HG02884 (cell line): ENCODE data around the gene CELSR1.

ENCODE experiments used
- ATAC-seq: cut with Tn5 transposase; IDR thresholded peaks from one replicate; pipeline ENCODE4 v1.9.1; 2021; ENCODE audit warnings: mild to moderate bottlenecking, moderate library complexity; ENCODE audit not compliant: unreplicated experiment

CELSR1 gene

DNA sequence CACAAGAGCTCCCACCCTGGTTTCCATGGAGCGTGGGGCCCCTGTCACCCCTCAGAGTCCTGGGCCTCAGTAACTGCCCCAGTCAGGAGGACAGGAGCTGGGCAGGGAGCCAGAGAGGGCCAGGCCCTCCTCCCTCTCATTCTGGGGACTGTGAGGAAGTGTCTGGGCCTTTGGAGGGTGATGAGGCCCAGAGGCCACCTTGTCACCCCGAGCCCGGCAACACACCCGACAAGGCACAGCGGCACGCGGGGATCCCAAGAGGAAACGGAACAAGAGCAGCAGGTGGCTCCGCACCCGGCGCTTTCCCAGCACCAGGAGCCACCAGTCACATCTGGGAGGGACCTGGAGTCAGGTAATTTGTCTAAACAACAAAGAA, 72.1 kb downstream of the CELSR1 start:
- no peak for ATAC-seq

DNA sequence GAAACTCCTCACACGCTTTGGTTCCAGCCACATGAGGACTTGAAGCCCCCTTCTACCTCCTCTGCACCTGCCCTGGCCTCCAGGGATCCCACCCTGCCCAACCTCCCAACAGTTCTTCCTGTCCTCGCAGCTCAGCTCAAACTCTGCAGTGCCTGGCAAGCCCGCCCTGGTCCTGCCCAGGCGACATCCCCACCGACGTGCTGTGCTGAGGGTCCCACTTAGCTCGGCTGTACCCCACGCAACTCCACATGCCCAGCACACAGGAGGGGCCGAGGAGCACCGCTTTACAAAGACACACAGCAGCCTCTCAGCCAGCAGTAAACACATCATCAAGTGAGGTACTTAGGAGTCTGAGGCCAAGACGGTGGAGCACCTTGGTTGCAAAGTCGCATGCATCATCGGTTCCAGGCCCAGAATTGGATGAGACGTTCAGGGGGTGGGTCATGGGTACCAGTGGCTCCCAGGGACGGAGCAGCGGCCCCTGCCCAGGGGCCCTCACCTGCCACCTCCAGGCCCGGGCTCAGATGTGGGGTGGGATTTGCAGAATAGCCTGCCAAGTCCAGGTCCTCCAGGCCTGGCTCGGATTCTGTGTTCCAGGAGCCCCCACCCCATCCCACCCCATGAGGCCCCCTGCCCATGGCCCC, 72.6 kb downstream of the CELSR1 start:
- ATAC-seq, result no peak

- no peak for ATAC-seq
These were observed 73.1 kb downstream of the CELSR1 start for GRCh38 chr22:46464296-46464695.

- no peak for ATAC-seq
These were observed 73.8 kb downstream of the CELSR1 start for GRCh38 chr22:46463435-46464227.

GRCh38 chr22:46462726-46463371, 74.6 kb downstream of the CELSR1 start:
- ATAC-seq, result no peak

DNA sequence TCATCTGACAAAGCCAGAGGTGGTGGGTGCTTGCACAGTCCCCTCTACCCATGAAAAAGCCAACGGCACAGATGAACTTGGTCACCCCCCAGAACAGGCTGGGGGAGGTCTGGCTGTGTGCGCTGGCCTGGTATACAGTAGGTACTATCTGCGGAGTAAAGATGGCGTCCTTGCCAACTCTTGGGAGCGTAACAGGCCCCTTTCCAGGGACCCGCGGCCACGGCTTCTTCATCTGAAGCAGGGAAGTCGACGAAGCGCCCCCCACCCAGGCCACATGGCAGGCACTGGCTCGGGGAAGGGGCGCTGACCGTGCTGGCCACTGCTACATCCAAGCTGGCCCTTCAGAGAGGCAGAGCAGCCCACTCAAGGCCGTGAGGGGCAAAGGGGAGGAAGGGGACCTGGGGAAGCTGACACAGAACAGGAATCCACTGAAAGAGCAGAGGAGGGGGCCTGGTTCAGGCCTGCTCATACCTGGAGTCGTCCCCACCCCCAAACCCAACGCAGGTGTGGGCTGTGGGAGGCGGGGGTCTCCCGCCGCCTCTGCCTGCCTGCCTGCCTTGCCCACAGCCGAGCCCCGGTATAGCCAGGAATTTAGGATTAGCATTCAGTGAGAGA, 75.7 kb downstream of the CELSR1 start:
- no peak for ATAC-seq

DNA sequence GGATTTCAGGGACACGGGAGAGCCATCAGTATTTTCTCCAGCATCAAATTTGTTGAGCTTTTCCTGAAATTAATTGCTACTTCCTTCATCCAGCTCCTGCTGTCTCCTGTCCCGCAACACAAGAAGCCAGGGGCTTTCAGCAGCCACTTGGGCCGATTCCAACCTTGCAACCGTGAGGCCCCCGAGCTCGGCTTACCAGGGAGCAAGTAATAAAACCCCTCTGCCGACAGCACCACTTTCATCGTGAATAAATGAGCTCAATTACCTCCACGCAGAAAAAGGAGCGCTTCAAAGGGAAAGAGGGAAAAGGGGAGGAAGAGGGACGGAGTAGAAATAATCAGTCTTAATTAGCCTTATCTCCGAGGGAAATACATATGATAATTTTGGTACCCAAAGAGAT, 76.6 kb downstream of the CELSR1 start:
- ATAC-seq, result no peak

GRCh38 chr22:46459347-46460065, 77.9 kb downstream of the CELSR1 start:
- no peak for ATAC-seq

- no peak for ATAC-seq
These were observed 78.9 kb downstream of the CELSR1 start for GRCh38 chr22:46458525-46458924.

DNA sequence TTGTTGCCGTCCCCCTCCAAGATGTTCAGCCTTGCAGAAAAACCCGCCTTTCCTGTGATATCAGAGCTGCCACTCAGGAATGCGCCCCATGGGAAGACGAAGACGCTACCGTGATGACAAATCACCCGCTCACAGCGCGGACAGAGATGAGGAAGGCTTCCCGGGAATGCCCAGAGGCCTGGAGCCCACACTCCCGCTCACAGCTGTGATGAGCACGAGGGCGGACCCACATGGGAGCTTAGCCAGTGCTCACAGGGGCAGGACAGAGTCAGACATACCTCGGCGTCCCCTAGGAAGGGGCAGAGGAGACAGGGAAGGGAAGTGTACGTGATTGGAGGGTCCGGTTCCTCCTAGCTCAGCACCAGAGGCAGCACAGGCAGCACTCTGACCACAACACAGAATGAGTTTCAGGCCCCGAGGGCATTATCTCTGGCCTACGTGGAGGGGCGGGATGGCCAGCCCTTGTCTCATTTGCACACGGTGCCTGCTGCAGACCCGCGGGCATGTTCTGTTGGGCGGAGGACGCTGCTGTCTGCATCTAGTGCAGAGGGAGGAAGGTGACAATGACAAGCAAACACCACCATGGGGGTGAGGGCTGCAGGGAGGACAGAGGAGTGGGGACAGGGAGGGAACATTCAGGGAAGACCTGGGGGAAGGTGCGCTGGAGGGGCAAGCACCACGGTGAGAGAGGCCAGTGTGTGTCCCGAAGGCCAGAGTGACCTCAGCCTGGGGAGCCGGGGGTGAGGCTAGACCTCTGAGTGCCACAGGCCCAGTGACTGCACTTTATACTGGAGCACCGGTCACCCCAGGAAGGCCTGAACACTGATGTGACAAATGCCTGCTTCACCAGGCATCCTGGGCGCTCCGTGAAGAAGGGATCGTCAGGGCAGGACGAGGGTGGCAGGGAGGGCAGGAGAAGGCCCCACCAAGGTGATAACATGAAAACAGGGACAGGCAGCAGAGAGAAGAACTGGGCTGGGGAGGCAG, 79.6 kb downstream of the CELSR1 start:
- ATAC-seq, result no peak

DNA sequence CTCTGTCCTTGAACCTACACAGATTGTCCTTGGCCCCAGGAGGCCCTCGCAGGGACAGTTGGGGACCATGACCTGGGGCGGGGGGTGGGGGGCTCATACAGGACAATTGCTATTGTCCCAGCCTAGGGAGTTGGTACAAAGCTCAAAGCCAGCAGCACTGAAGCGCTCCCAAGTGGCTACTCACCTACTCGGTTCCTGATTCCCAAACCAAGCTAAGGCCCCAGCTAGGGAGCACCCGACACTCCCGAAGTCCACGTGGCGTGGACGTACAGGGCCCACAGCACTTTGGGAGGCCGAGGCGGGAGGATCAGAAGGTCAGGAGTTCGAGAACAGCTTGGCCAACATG, 80.6 kb downstream of the CELSR1 start:
- ATAC-seq, result no peak

DNA sequence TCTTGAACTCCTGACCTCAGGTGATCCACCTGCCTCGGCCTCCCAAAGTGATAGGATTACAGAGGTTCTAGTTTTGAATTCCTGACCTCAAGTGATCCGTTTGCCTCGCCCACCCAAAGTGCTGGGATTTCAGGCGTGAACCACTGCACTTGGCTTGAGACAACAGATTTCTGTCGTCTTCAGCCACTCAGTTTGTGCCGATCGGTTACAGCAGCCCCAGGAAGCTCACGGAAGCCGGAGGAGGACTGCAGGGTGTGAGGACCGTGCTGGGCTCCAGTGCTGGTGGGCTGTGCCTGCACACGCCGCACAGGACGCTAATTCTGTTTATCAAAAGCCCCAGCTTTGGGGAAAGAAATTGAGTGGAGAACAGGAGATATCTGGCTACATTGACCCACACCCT, 82.0 kb downstream of the CELSR1 start:
- no peak for ATAC-seq

DNA sequence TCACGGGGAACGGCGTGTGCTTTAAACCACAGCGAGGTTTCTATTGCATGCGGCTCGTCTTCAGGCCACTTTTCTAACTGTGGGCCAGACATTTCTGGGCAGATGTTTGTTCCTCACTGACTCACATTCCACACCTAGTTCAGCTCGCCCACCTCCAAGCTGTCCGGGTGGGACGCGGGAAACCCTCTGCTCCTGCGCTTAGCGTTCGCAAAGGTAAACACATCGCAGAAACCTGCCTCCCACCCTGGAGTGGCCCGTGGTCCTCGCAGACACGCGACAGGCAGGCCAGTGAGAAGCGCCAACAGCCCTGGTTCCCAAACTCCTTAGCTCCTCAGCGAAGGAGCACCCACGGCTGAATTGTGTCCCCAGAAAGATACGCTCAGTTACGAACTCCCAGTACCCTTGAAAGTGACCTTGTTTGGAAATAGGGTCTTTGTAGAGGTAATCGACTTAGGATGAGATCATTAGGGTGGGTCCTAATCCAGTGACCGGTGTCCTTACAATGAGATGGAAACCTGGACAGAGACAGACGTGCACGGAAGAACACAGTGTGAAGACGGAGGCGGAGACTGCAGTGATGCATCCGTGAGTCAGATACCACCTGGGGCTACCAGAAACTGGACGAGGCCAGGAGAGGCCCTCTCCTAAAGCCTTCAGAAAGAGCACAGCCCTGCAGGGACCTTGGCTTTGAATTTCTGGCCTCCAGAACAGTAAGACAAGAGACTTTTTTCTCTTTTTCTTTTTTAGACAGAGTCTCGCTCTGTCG, 82.7 kb downstream of the CELSR1 start:
- no peak for ATAC-seq

GRCh38 chr22:46453829-46454503, 83.5 kb downstream of the CELSR1 start:
- ATAC-seq, result no peak

GRCh38 chr22:46453006-46453828, 84.2 kb downstream of the CELSR1 start:
- ATAC-seq, result no peak

DNA sequence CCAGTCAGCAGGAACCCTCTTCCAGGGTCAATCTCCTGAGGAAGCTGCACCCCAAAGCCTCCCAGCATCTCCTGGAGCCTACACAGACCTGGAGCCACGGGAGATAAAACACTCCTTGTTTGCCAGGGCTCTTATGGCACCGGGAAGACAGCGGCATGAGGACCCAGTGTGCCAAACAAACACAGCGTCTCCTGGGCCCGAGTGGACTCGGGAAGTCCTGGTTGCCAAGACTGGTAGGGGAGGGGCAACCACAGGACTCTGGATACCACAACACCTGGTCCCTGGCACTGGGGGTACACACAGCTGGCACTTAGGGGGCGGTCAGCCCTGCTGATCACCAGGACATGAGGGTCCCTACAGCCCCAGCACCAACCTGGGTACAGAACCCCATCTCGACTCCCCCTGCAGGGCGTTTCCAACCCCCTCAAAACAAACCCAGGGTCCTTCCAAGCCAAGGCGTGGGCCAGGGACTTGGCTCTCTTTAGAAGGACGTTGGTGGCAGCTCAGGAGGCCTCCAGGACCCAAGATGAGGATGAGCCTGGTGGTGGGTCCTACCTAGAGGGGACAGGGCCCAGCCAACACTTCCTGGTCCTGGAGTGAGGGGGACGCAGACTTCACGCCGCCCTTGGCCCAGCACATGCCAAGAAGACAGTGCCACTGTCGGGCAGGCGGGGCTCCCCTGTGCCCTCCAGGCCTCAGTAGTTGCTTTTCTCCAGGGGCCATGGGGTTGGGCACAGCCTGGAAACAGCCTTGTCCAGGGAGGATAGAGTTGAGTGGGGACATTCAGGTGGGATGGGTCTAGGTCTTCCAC, 85.0 kb downstream of the CELSR1 start:
- no peak for ATAC-seq

- no peak for ATAC-seq
These were observed 85.7 kb downstream of the CELSR1 start for GRCh38 chr22:46451741-46452140.
